CD4-positive, alpha-beta memory T cell (primary cell): ENCODE results near the gene OTOA. TPM values are rescaled to one million over a fixed set of nuclear protein-coding genes. Genes with fewer than 3 reads are reported as not detected.
A peak's percentile ranks its signal among the peaks of the same experiment; 100 is the strongest.
"Not testable (repeated sequence)": the region's sequence is repeated elsewhere in the genome, so short reads cannot be mapped to it uniquely, and the experiment has no call there.

Source experiments
- CTCF ChIA-PET: fragments of 350-600 bp; sonication (Branson Sonifier 250); formaldehyde crosslinking; loops from one replicate; lab custom pipeline; 2021; ENCODE audit warnings: inconsistent platforms; ENCODE audit not compliant: partially characterized antibody; lab: Charles Lee
- POLR2A ChIA-PET: fragments of 350-600 bp; sonication (Branson Sonifier 250); formaldehyde crosslinking; loops from one replicate; lab custom pipeline; 2021; ENCODE audit not compliant: partially characterized antibody; lab: Charles Lee
- DNase-seq, 5 donors: peaks; one replicate each; pipeline versions ENCODE4 v3.0.0 to v3.0.0-alpha.2; 2020 to 2022; ENCODE audit warnings: mixed read lengths in 1 of 5
- H3K27ac ChIP-seq: one replicate; pipeline ENCODE4 v1.7.0; 2013; ENCODE audit warnings: low read depth, low read length
- H3K27me3 ChIP-seq: 2 replicates; pipeline ENCODE4 v1.7.0; 2013; ENCODE audit warnings: mild to moderate bottlenecking, low read length, moderate library complexity; ENCODE audit not compliant: insufficient read depth
- H3K36me3 ChIP-seq: 2 replicates; pipeline ENCODE4 v1.7.0; 2013; ENCODE audit warnings: mild to moderate bottlenecking, low read length, moderate library complexity; ENCODE audit not compliant: insufficient read depth
- H3K4me1 ChIP-seq: 2 replicates; pipeline ENCODE4 v1.7.0; 2013; ENCODE audit warnings: mild to moderate bottlenecking, low read length, moderate library complexity; ENCODE audit not compliant: insufficient read depth
- H3K4me3 ChIP-seq, 2 donors: one replicate each; pipeline ENCODE4 v1.7.0; 2013; ENCODE audit warnings: low read length in 2 of 2, mild to moderate bottlenecking in 1 of 2
- H3K9me3 ChIP-seq, 2 donors: one replicate each; pipeline ENCODE4 v1.7.0; 2013; ENCODE audit warnings: low read length in 2 of 2, control low read depth in 1 of 2; ENCODE audit not compliant: control insufficient read depth in 1 of 2
- H3K27ac Mint-ChIP-seq, 7 donors: one replicate each; pipeline ENCODE4 v1.8.0; 2020 to 2021; ENCODE audit warnings: mixed read lengths in 7 of 7, mild to moderate bottlenecking in 6 of 7, inconsistent platforms in 3 of 7, moderate library complexity in 3 of 7
- H3K27me3 Mint-ChIP-seq, 2 donors: one replicate each; pipeline ENCODE4 v1.8.0; 2020 to 2021; ENCODE audit warnings: mixed read lengths in 2 of 2
- H3K36me3 Mint-ChIP-seq, 2 donors: one replicate each; pipeline ENCODE4 v1.8.0; 2020 to 2021; ENCODE audit warnings: mixed read lengths in 2 of 2, inconsistent platforms in 1 of 2, mild to moderate bottlenecking in 1 of 2
- H3K4me1 Mint-ChIP-seq, 4 donors: one replicate each; pipeline ENCODE4 v1.8.0; 2020 to 2021; ENCODE audit warnings: mixed read lengths in 4 of 4, mild to moderate bottlenecking in 1 of 4
- H3K4me3 Mint-ChIP-seq, 8 donors: one replicate each; pipeline ENCODE4 v1.8.0; 2020 to 2021; ENCODE audit warnings: mixed read lengths in 8 of 8, mild to moderate bottlenecking in 7 of 8, moderate library complexity in 6 of 8, inconsistent platforms in 3 of 8
- H3K9me3 Mint-ChIP-seq, 8 donors: one replicate each; pipeline ENCODE4 v1.8.0; 2020 to 2021; ENCODE audit warnings: mixed read lengths in 8 of 8, mild to moderate bottlenecking in 5 of 8, inconsistent platforms in 3 of 8, moderate library complexity in 1 of 8
- intact Hi-C: fragments of 100-400 bp; cut with micrococcal nuclease; formaldehyde crosslinking; loops from one replicate; pipeline ENCODE4 v1.15.1; 2023
- polyA plus RNA-seq, 2 donors: library from polyadenylated mRNA; unstranded; fragments of 300-500 nt; fragmentation: Illumina TruSeq; gene quantifications; one replicate each; pipeline ENCODE4 v1.2.3, GENCODE V29; 2021
- total RNA-seq, 2 experiments: library from RNA; stranded (reverse); gene quantifications; one replicate each; pipeline ENCODE4 v1.2.3, GENCODE V29; 2021

OTOA gene
- total and polyA plus RNA-seq, 4 experiments from 2014 or later = 0.11 to 0.17 TPM; not detected in 2

DNA sequence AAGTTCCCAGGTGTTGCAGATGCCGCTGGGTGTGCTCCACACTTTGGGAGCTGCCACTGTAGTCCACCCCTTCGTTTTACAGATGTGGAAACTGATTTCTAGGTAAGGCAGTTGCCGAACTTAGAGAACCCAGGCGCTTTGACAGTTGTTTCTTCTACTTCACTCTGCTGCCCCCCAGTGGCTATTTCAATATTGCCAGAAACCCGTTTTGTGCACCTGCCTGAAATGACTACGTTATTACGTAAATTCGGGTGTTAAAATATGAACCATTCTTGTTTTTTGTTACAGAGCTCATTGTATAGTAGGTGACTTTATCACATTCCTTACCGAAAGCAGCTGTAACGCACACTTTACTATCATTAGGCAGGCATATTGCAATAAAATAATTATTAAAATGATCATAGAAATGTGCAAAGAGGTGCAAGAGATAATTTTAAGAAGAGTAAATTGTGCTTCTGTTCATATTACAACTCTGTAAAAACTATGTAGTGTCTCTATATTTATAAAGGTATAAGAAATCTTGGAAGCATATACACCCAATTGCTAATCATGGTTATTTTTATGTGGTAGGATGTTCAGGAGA, 44.9 kb downstream of the OTOA start:
- Histone ChIP-seq H3K4me1 (peaks cover 7% of the 10 kb centered on the region), H3K27me3 (no peaks in the 10 kb centered on the region), H3K36me3 (no peaks in the 10 kb centered on the region), H3K9me3 (no peaks in the 10 kb centered on the region), H3K4me3 (no peak overlapping the region), H3K27ac (no peak overlapping the region)
- no peak overlapping the region for H3K4me3 Mint-ChIP-seq
- peak; percentile 77 to 84 (median 79) for DNase-seq
- CTCF ChIA-PET = interaction anchor here (0.7 to 10.0 kb wide), 32 partner anchors 10 to 148 kb away, joined by 3 to 161 read pairs (median 6); partner anchors contain the start of gene IGSF6
- intact Hi-C loops = loop anchor here (1.0 kb wide), 2 partner anchors 51 to 124 kb away; no protein-coding TSS in a partner anchor
- H3K27ac Mint-ChIP-seq = no peak overlapping the region
- POLR2A ChIA-PET = interaction anchor here (0.6 to 2.1 kb wide), 4 partner anchors 52 to 480 kb away, joined by 3 to 9 read pairs (median 4); no protein-coding TSS in a partner anchor
- no peaks in the 10 kb centered on the region for H3K36me3 Mint-ChIP-seq
- H3K9me3 Mint-ChIP-seq = no peaks in the 10 kb centered on the region
- H3K4me1 Mint-ChIP-seq = peaks cover 0 to 5% (median 3%) of the 10 kb centered on the region in 4 donors
- H3K27me3 Mint-ChIP-seq = peaks cover 0 to 1% of the 10 kb centered on the region in 2 donors

- peaks cover 2 to 5% (median 3%) of the 10 kb centered on the region in 4 donors for H3K4me1 Mint-ChIP-seq
- Histone ChIP-seq H3K9me3 (no peaks in the 10 kb centered on the region), H3K4me3 (no peak overlapping the region), H3K27ac (no peak overlapping the region), H3K36me3 (no peaks in the 10 kb centered on the region), H3K27me3 (no peaks in the 10 kb centered on the region), H3K4me1 (peaks cover 7% of the 10 kb centered on the region)
- H3K4me3 Mint-ChIP-seq = no peak overlapping the region
- intact Hi-C loops = no loop called here
- H3K36me3 Mint-ChIP-seq = no peaks in the 10 kb centered on the region
- ChIA-PET POLR2A (no interaction called here), CTCF (interaction anchor here (1.4 to 10.0 kb wide), 2 partner anchors 53 to 72 kb away, joined by 5 to 161 read pairs; no protein-coding TSS in a partner anchor)
- DNase-seq = no peak
- peaks cover 0 to 1% of the 10 kb centered on the region in 2 donors for H3K27me3 Mint-ChIP-seq
- H3K9me3 Mint-ChIP-seq = no peaks in the 10 kb centered on the region
- no peak overlapping the region for H3K27ac Mint-ChIP-seq
These were observed 47.2 kb downstream of the OTOA start for GRCh38 chr16:21710938-21711337.

GRCh38 chr16:21713549-21714368, 50.0 kb downstream of the OTOA start:
- CTCF ChIA-PET = interaction anchor here (10.0 kb wide), 1 partner anchor 55 kb away, joined by 161 read pairs; no protein-coding TSS in a partner anchor
- intact Hi-C loops = no loop called here
- DNase-seq = no peak
- H3K27me3 ChIP-seq = no peaks in the 10 kb centered on the region
- H3K27ac ChIP-seq = no peak overlapping the region
- no peak overlapping the region for H3K4me3 ChIP-seq
- H3K4me3 Mint-ChIP-seq = no peak overlapping the region
- no peaks in the 10 kb centered on the region for H3K9me3 Mint-ChIP-seq
- no peaks in the 10 kb centered on the region for H3K27me3 Mint-ChIP-seq
- H3K4me1 ChIP-seq = peaks cover under 1% of the 10 kb centered on the region
- no peaks in the 10 kb centered on the region for H3K36me3 ChIP-seq
- POLR2A ChIA-PET = no interaction called here
- peaks cover 0 to 3% (median under 1%) of the 10 kb centered on the region in 4 donors for H3K4me1 Mint-ChIP-seq
- no peaks in the 10 kb centered on the region for H3K9me3 ChIP-seq
- H3K27ac Mint-ChIP-seq = peak overlapping the region in 2 of 7 donors; percentile 2 to 77
- no peaks in the 10 kb centered on the region for H3K36me3 Mint-ChIP-seq

- H3K27me3 ChIP-seq, DNase-seq, POLR2A ChIA-PET, intact Hi-C loops, H3K27ac ChIP-seq, H3K27me3 Mint-ChIP-seq, H3K36me3 ChIP-seq, H3K4me1 ChIP-seq, H3K36me3 Mint-ChIP-seq, CTCF ChIA-PET, H3K4me1 Mint-ChIP-seq, H3K4me3 Mint-ChIP-seq, H3K9me3 ChIP-seq, H3K9me3 Mint-ChIP-seq, H3K4me3 ChIP-seq: not testable (repeated sequence)
- H3K27ac Mint-ChIP-seq = peak overlapping the region in 1 of 7 donors; percentile 77
These were observed 50.5 kb downstream of the OTOA start for GRCh38 chr16:21714369-21714618.

DNA sequence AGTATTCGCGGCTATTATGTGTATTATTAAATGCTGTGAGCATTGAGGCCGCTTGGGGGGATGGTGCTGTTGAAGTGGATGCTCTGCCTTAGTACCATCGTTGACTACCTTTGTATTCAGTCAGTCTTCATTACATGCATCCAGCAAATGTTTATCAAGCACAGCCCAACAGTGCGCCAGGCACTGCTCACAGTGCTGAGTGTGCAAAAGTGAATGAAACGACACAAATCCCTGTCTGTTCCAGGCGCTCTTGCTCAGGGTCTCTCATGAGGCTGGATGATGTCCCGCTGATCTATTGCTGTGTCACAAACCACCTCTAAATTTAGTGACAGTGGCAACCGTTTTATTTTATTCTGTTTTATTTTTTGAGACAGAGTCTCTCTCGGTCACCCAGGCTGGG, 53.8 kb downstream of the OTOA start:
- Histone ChIP-seq H3K4me3 (no peak overlapping the region), H3K9me3 (no peaks in the 10 kb centered on the region), H3K27me3 (no peaks in the 10 kb centered on the region), H3K4me1 (no peaks in the 10 kb centered on the region), H3K27ac (no peak overlapping the region), H3K36me3 (no peaks in the 10 kb centered on the region)
- ChIA-PET CTCF (interaction anchor here (1.0 kb wide), 1 partner anchor 60 kb away, joined by 3 read pairs; no protein-coding TSS in a partner anchor), POLR2A (no interaction called here)
- no peak overlapping the region for H3K27ac Mint-ChIP-seq
- H3K27me3 Mint-ChIP-seq = no peaks in the 10 kb centered on the region
- no peaks in the 10 kb centered on the region for H3K9me3 Mint-ChIP-seq
- DNase-seq = no peak
- intact Hi-C loops = no loop called here
- H3K36me3 Mint-ChIP-seq = no peaks in the 10 kb centered on the region
- peaks cover 0 to 3% (median 0%) of the 10 kb centered on the region in 4 donors for H3K4me1 Mint-ChIP-seq
- no peak overlapping the region for H3K4me3 Mint-ChIP-seq

DNA sequence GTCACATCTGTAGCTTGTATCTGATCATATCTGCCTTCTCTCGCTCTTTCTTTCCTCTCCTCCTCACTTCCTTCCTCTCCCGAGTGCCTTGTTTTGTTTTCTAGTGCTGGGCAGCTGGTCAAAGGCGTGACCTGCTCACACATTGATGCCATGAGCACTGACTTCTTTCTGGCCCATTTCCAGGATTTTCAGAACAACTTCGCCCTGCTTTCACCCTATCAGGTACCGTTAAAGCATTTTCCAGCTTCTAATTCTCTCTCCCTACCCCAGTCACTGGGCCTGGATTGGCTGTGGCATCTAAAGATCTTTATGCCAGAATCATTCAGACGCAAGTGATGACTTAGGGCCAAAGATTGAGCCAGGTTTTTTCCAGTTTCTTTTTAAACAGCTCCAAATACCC, 55.5 kb downstream of the OTOA start:
- Histone ChIP-seq H3K27ac (no peak overlapping the region), H3K4me3 (no peak overlapping the region), H3K9me3 (no peaks in the 10 kb centered on the region), H3K27me3 (no peaks in the 10 kb centered on the region), H3K4me1 (no peaks in the 10 kb centered on the region), H3K36me3 (no peaks in the 10 kb centered on the region)
- CTCF ChIA-PET = interaction anchor here (1.8 kb wide), 1 partner anchor 11 kb away, joined by 8 read pairs; no protein-coding TSS in a partner anchor
- no peak overlapping the region for H3K27ac Mint-ChIP-seq
- H3K4me3 Mint-ChIP-seq = no peak overlapping the region
- no peaks in the 10 kb centered on the region for H3K36me3 Mint-ChIP-seq
- POLR2A ChIA-PET = no interaction called here
- H3K4me1 Mint-ChIP-seq = peaks cover 0 to 4% (median under 1%) of the 10 kb centered on the region in 4 donors
- H3K27me3 Mint-ChIP-seq = no peaks in the 10 kb centered on the region
- intact Hi-C loops = no loop called here
- DNase-seq = no peak
- peaks cover 0 to 3% (median 0%) of the 10 kb centered on the region in 8 donors for H3K9me3 Mint-ChIP-seq

- CTCF ChIA-PET = interaction anchor here (0.6 to 1.3 kb wide), 2 partner anchors 378 to 468 kb away, joined by 3 read pairs; no protein-coding TSS in a partner anchor
- Mint-ChIP-seq H3K36me3 (no peaks in the 10 kb centered on the region), H3K27ac (no peak overlapping the region)
These were observed 56.8 kb downstream of the OTOA start for GRCh38 chr16:21720533-21720932.

More at GRCh38 chr16:21720533-21720932, 56.8 kb downstream of the OTOA start:
- no peaks in the 10 kb centered on the region for H3K27me3 ChIP-seq
- peaks cover 0 to 4% (median 0%) of the 10 kb centered on the region in 4 donors for H3K4me1 Mint-ChIP-seq
- no peaks in the 10 kb centered on the region for H3K36me3 ChIP-seq
- no peak overlapping the region for H3K4me3 ChIP-seq
- intact Hi-C loops = no loop called here
- H3K27me3 Mint-ChIP-seq = peaks cover 0 to 3% of the 10 kb centered on the region in 2 donors
- no peak for DNase-seq
- POLR2A ChIA-PET = no interaction called here
- no peaks in the 10 kb centered on the region for H3K4me1 ChIP-seq
- no peaks in the 10 kb centered on the region for H3K9me3 ChIP-seq
- peaks cover 0 to 3% (median 0%) of the 10 kb centered on the region in 8 donors for H3K9me3 Mint-ChIP-seq
- H3K4me3 Mint-ChIP-seq = no peak overlapping the region
- no peak overlapping the region for H3K27ac ChIP-seq
